Activated CD8-positive, alpha-beta memory T cell treated with anti-CD3 and anti-CD28 coated beads, Interleukin-2, amount 10 ng/mL, durations not matched to agents 7 days and 5 days (primary cell): ENCODE results near the gene SCP2. TPM values are rescaled to one million over a fixed set of nuclear protein-coding genes. Genes with fewer than 3 reads are reported as not detected.
"Not testable (repeated sequence)": the region's sequence is repeated elsewhere in the genome, so short reads cannot be mapped to it uniquely, and the experiment has no call there.

Experiments
- ATAC-seq: fragments of 150-1000 bp; cut with Tn5 transposase; one replicate; pipeline ENCODE4 v1.10.0; 2021; ENCODE audit warnings: moderate library complexity
- CTCF ChIA-PET: fragments of 350-600 bp; sonication (Branson Sonifier 250); formaldehyde crosslinking; loops from one replicate; lab custom pipeline; 2021; ENCODE audit warnings: antibody characterized with exemption; lab: Charles Lee
- DNase-seq: peaks from one replicate; pipeline ENCODE4 v3.0.0-alpha.2; 2020
- H3K27ac Mint-ChIP-seq: one replicate; pipeline ENCODE4 v1.8.0; 2021; ENCODE audit warnings: mild to moderate bottlenecking, mixed read lengths
- H3K27me3 Mint-ChIP-seq: one replicate; pipeline ENCODE4 v1.8.0; 2021; ENCODE audit warnings: mixed read lengths
- H3K36me3 Mint-ChIP-seq: one replicate; pipeline ENCODE4 v1.8.0; 2021; ENCODE audit warnings: mild to moderate bottlenecking, mixed read lengths
- H3K4me1 Mint-ChIP-seq: one replicate; pipeline ENCODE4 v1.8.0; 2021; ENCODE audit warnings: mixed read lengths
- H3K4me3 Mint-ChIP-seq: one replicate; pipeline ENCODE4 v1.8.0; 2021; ENCODE audit warnings: mild to moderate bottlenecking, moderate library complexity, mixed read lengths
- H3K9me3 Mint-ChIP-seq: one replicate; pipeline ENCODE4 v1.8.0; 2022; ENCODE audit warnings: low read depth, mixed read lengths
- total RNA-seq, 2 experiments: library from RNA; stranded (reverse); gene quantifications; one replicate each; pipeline ENCODE4 v1.2.3, GENCODE V29; 2021

Gene SCP2
- total RNA-seq, 2 experiments from 2014 or later: 72.1 to 72.8 TPM

GRCh38 chr1:52919723-52920483 lies 7.2 kb upstream of the SCP2 start:
- H3K27me3 Mint-ChIP-seq: no peaks in the 10 kb centered on the region
- H3K4me1 Mint-ChIP-seq: peaks cover 27% of the 10 kb centered on the region
- no peak overlapping the region for H3K4me3 Mint-ChIP-seq
- H3K9me3 Mint-ChIP-seq: no peaks in the 10 kb centered on the region
- CTCF ChIA-PET: interaction anchor here (1.2 to 2.6 kb wide), 6 partner anchors 11 to 279 kb away, joined by 3 to 6 read pairs (median 5); no protein-coding TSS in a partner anchor
- ATAC-seq: no peak
- no peaks in the 10 kb centered on the region for H3K36me3 Mint-ChIP-seq
- H3K27ac Mint-ChIP-seq: peak overlapping the region; percentile 17
- no peak for DNase-seq

GRCh38 chr1:52920791-52921291 lies 6.2 kb upstream of the SCP2 start:
- H3K9me3 Mint-ChIP-seq: no peaks in the 10 kb centered on the region
- CTCF ChIA-PET: interaction anchor here (0.6 to 2.6 kb wide), 16 partner anchors 9 to 266 kb away, joined by 3 to 8 read pairs (median 4); partner anchors contain the start of gene ZYG11A
- no peak for ATAC-seq

GRCh38 chr1:52925571-52926005 lies 1.5 kb upstream of the SCP2 start:
- no peak for DNase-seq
- Mint-ChIP-seq H3K4me3 (no peak overlapping the region), H3K36me3 (no peaks in the 10 kb centered on the region), H3K27me3 (peaks cover 6% of the 10 kb centered on the region), H3K4me1 (peaks cover 22% of the 10 kb centered on the region), H3K9me3 (no peaks in the 10 kb centered on the region), H3K27ac (no peak overlapping the region)
- CTCF ChIA-PET: no interaction called here
- ATAC-seq: no peak

More at GRCh38 chr1:52920791-52921291, 6.2 kb upstream of the SCP2 start:
- peaks cover 27% of the 10 kb centered on the region for H3K4me1 Mint-ChIP-seq
- H3K36me3 Mint-ChIP-seq: no peaks in the 10 kb centered on the region
- H3K4me3 Mint-ChIP-seq: peak overlapping the region; percentile 76
- peaks cover 3% of the 10 kb centered on the region for H3K27me3 Mint-ChIP-seq
- H3K27ac Mint-ChIP-seq: no peak overlapping the region
- DNase-seq: peak; percentile 34

GRCh38 chr1:52926864-52927211 lies 238 bp upstream of the SCP2 start:
- H3K27me3 Mint-ChIP-seq: peaks cover 6% of the 10 kb centered on the region
- CTCF ChIA-PET: no interaction called here
- peaks cover 16% of the 10 kb centered on the region for H3K4me1 Mint-ChIP-seq
- DNase-seq: no peak
- ATAC-seq: no peak
- peak overlapping the region; percentile 75 for H3K4me3 Mint-ChIP-seq
- no peaks in the 10 kb centered on the region for H3K9me3 Mint-ChIP-seq
- no peaks in the 10 kb centered on the region for H3K36me3 Mint-ChIP-seq
- H3K27ac Mint-ChIP-seq: no peak overlapping the region

GRCh38 chr1:52928015-52928404 lies 934 bp downstream of the SCP2 start:
- Mint-ChIP-seq H3K4me1 (peaks cover 12% of the 10 kb centered on the region), H3K36me3 (no peaks in the 10 kb centered on the region), H3K27me3 (peaks cover 6% of the 10 kb centered on the region), H3K4me3 (peak overlapping the region; percentile 75), H3K9me3 (no peaks in the 10 kb centered on the region), H3K27ac (no peak overlapping the region)
- peak; percentile 16 for ATAC-seq
- DNase-seq: no peak
- CTCF ChIA-PET: no interaction called here

GRCh38 chr1:52929019-52929418 lies 1.9 kb downstream of the SCP2 start:
- no peak overlapping the region for H3K27ac Mint-ChIP-seq

GRCh38 chr1:52937433-52938182 lies 10.5 kb downstream of the SCP2 start:
- no peak for DNase-seq
- Mint-ChIP-seq H3K4me3 (no peak overlapping the region), H3K36me3 (peaks cover 1% of the 10 kb centered on the region), H3K27me3 (no peaks in the 10 kb centered on the region), H3K4me1 (no peaks in the 10 kb centered on the region), H3K9me3 (no peaks in the 10 kb centered on the region), H3K27ac (no peak overlapping the region)
- ATAC-seq: no peak
- CTCF ChIA-PET: no interaction called here

More at GRCh38 chr1:52929019-52929418, 1.9 kb downstream of the SCP2 start:
- no peak for ATAC-seq
- Mint-ChIP-seq H3K36me3 (no peaks in the 10 kb centered on the region), H3K9me3 (no peaks in the 10 kb centered on the region), H3K27me3 (peaks cover 6% of the 10 kb centered on the region), H3K4me3 (no peak overlapping the region), H3K4me1 (peaks cover 12% of the 10 kb centered on the region)
- CTCF ChIA-PET: interaction anchor here (0.7 to 0.8 kb wide), 2 partner anchors 11 to 253 kb away, joined by 3 read pairs; no protein-coding TSS in a partner anchor
- no peak for DNase-seq

- Mint-ChIP-seq H3K4me3 (no peak overlapping the region), H3K36me3 (peaks cover 1% of the 10 kb centered on the region), H3K27ac (no peak overlapping the region), H3K4me1 (no peaks in the 10 kb centered on the region), H3K9me3 (no peaks in the 10 kb centered on the region), H3K27me3 (no peaks in the 10 kb centered on the region)
- ATAC-seq (no peak), DNase-seq (no peak)
- CTCF ChIA-PET: no interaction called here
Measured at GRCh38 chr1:52938183-52938451, 11.0 kb downstream of the SCP2 start.

GRCh38 chr1:52943876-52944416 lies 16.9 kb downstream of the SCP2 start:
- no peak overlapping the region for H3K4me3 Mint-ChIP-seq
- DNase-seq (no peak), ATAC-seq (no peak)
- H3K27ac Mint-ChIP-seq: no peak overlapping the region
- no peaks in the 10 kb centered on the region for H3K9me3 Mint-ChIP-seq
- CTCF ChIA-PET: no interaction called here
- H3K4me1 Mint-ChIP-seq: no peaks in the 10 kb centered on the region
- peaks cover 1% of the 10 kb centered on the region for H3K36me3 Mint-ChIP-seq
- H3K27me3 Mint-ChIP-seq: no peaks in the 10 kb centered on the region

- no peak overlapping the region for H3K4me3 Mint-ChIP-seq
- ATAC-seq: no peak
Measured at GRCh38 chr1:52944566-52944965, 17.5 kb downstream of the SCP2 start.

GRCh38 chr1:52947490-52947889 lies 20.4 kb downstream of the SCP2 start:
- peaks cover 12% of the 10 kb centered on the region for H3K36me3 Mint-ChIP-seq
- no peak overlapping the region for H3K27ac Mint-ChIP-seq
- peaks cover 2% of the 10 kb centered on the region for H3K9me3 Mint-ChIP-seq
- ATAC-seq (no peak), DNase-seq (no peak)
- CTCF ChIA-PET: interaction anchor here (0.6 to 1.1 kb wide), 2 partner anchors 10 to 693 kb away, joined by 4 read pairs; no protein-coding TSS in a partner anchor
- no peaks in the 10 kb centered on the region for H3K4me1 Mint-ChIP-seq
- H3K27me3 Mint-ChIP-seq: no peaks in the 10 kb centered on the region
- no peak overlapping the region for H3K4me3 Mint-ChIP-seq

More at GRCh38 chr1:52944566-52944965, 17.5 kb downstream of the SCP2 start:
- H3K27ac Mint-ChIP-seq: no peak overlapping the region
- H3K4me1 Mint-ChIP-seq: no peaks in the 10 kb centered on the region
- no peaks in the 10 kb centered on the region for H3K27me3 Mint-ChIP-seq
- DNase-seq: no peak
- peaks cover 1% of the 10 kb centered on the region for H3K9me3 Mint-ChIP-seq
- CTCF ChIA-PET: no interaction called here
- peaks cover 6% of the 10 kb centered on the region for H3K36me3 Mint-ChIP-seq

- H3K4me1 Mint-ChIP-seq, DNase-seq, H3K27me3 Mint-ChIP-seq, H3K9me3 Mint-ChIP-seq, ATAC-seq, H3K4me3 Mint-ChIP-seq, CTCF ChIA-PET, H3K27ac Mint-ChIP-seq: not testable (repeated sequence)
- H3K36me3 Mint-ChIP-seq: peaks cover 12% of the 10 kb centered on the region
Measured at GRCh38 chr1:52949602-52950001, 22.5 kb downstream of the SCP2 start.

GRCh38 chr1:52952112-52952511 lies 25.0 kb downstream of the SCP2 start:
- ATAC-seq (no peak), DNase-seq (no peak)
- Mint-ChIP-seq H3K27ac (no peak overlapping the region), H3K9me3 (peaks cover 2% of the 10 kb centered on the region), H3K4me1 (no peaks in the 10 kb centered on the region), H3K36me3 (peaks cover 12% of the 10 kb centered on the region), H3K27me3 (no peaks in the 10 kb centered on the region), H3K4me3 (no peak overlapping the region)
- CTCF ChIA-PET: no interaction called here
